ENCODE data around the gene TMEM237.
"Not testable (repeated sequence)": the region's sequence is repeated elsewhere in the genome, so short reads cannot be mapped to it uniquely, and the experiment has no call there.

Gene TMEM237

GRCh38 chr2:201674298-201674697 is 31.0 kb upstream of the TMEM237 start:
- Histone ChIP-seq H3K27ac (ENCODE audit: low read depth, low read length) (no peak overlapping the region), H3K4me3 (ENCODE audit: low read length) (no peak overlapping the region), H3K9me3 (ENCODE audit: control insufficient read depth, insufficient read depth, low read length) (no peaks in the 10 kb centered on the region), H3K9me2 (replicated peaks; ENCODE audit: control insufficient read depth, low read length) (no peaks in the 10 kb centered on the region), H3K4me1 (ENCODE audit: control insufficient read depth, low read length) (no peaks in the 10 kb centered on the region), H4K20me1 (ENCODE audit: control insufficient read depth, insufficient read depth, low read depth, low read length) (no peaks in the 10 kb centered on the region), H3K36me3 (ENCODE audit: control insufficient read depth, low read length) (no peaks in the 10 kb centered on the region), H3K4me2 (ENCODE audit: low read length) (no peak overlapping the region), H3F3A (ENCODE audit: control insufficient read depth, insufficient read depth) (no peaks in the 10 kb centered on the region), H3K27me3 (ENCODE audit: control insufficient read depth, low read length) (peaks cover under 1% of the 10 kb centered on the region; the same call in 1 of the 2 replicates), H3K79me2 (ENCODE audit: control insufficient read depth, low read length) (no peaks in the 10 kb centered on the region)
- no peak for TF ChIP-seq CTCF (IDR thresholded peaks at IDR 0.05; ENCODE audit: low read depth, low read length, poor library complexity, severe bottlenecking)
- no peak for TF ChIP-seq EZH2phosphoT487 (IDR thresholded peaks at IDR 0.05; ENCODE audit: borderline replicate concordance, low read length)

DNA sequence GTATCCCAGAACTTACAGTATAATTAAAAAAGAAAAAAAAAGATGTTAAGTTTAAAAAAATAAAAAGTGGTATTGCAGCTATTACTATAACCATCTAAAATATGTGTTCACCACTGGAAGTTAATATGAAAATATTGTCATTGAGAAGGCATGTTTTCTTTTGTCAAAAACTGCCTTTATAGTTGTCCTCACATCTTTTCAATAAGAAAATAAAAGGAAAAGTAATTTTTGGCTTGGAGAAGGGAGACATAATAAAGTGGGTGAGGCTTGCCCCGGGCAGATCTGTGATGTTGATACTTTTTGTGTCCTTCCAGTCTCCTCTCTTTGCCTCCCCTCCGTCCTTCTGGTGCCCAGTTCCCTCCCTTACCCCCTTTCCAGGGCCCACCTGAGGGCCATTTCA is 30.2 kb upstream of the TMEM237 start:
- Histone ChIP-seq H3K36me3 (ENCODE audit: control insufficient read depth, low read length) (no peaks in the 10 kb centered on the region), H3K9me2 (replicated peaks; ENCODE audit: control insufficient read depth, low read length) (no peaks in the 10 kb centered on the region), H3K27me3 (ENCODE audit: control insufficient read depth, low read length) (no peaks in the 10 kb centered on the region), H3K4me3 (ENCODE audit: low read length) (no peak overlapping the region), H3K27ac (ENCODE audit: low read depth, low read length) (no peak overlapping the region), H3K4me1 (ENCODE audit: control insufficient read depth, low read length) (no peaks in the 10 kb centered on the region), H4K20me1 (ENCODE audit: control insufficient read depth, insufficient read depth, low read depth, low read length) (no peaks in the 10 kb centered on the region), H3K4me2 (ENCODE audit: low read length) (no peak overlapping the region), H3F3A (ENCODE audit: control insufficient read depth, insufficient read depth) (no peaks in the 10 kb centered on the region), H3K9me3 (ENCODE audit: control insufficient read depth, insufficient read depth, low read length) (no peaks in the 10 kb centered on the region), H3K79me2 (ENCODE audit: control insufficient read depth, low read length) (no peaks in the 10 kb centered on the region)
- TF ChIP-seq CTCF (IDR thresholded peaks at IDR 0.05; ENCODE audit: low read depth, low read length, poor library complexity, severe bottlenecking) (no peak), EZH2phosphoT487 (IDR thresholded peaks at IDR 0.05; ENCODE audit: borderline replicate concordance, low read length) (no peak)

GRCh38 chr2:201671205-201671604 is 27.9 kb upstream of the TMEM237 start:
- H3K36me3 ChIP-seq (ENCODE audit: control insufficient read depth, low read length); H3F3A ChIP-seq (ENCODE audit: control insufficient read depth, insufficient read depth); H3K27me3 ChIP-seq (ENCODE audit: control insufficient read depth, low read length); H3K4me2 ChIP-seq (ENCODE audit: low read length); H3K9me2 ChIP-seq (replicated peaks; ENCODE audit: control insufficient read depth, low read length); H3K27ac ChIP-seq (ENCODE audit: low read depth, low read length); H3K4me1 ChIP-seq (ENCODE audit: control insufficient read depth, low read length); H4K20me1 ChIP-seq (ENCODE audit: control insufficient read depth, insufficient read depth, low read depth, low read length); H3K79me2 ChIP-seq (ENCODE audit: control insufficient read depth, low read length); H3K4me3 ChIP-seq (ENCODE audit: low read length); H3K9me3 ChIP-seq (ENCODE audit: control insufficient read depth, insufficient read depth, low read length): not testable (repeated sequence)

- no peak overlapping the region for H3K4me2 ChIP-seq (ENCODE audit: low read length)
- no peaks in the 10 kb centered on the region for H3K9me2 ChIP-seq (replicated peaks; ENCODE audit: control insufficient read depth, low read length)
- H3K79me2 ChIP-seq (ENCODE audit: control insufficient read depth, low read length) = no peaks in the 10 kb centered on the region
- no peaks in the 10 kb centered on the region for H3K27me3 ChIP-seq (ENCODE audit: control insufficient read depth, low read length)
- no peaks in the 10 kb centered on the region for H3K4me1 ChIP-seq (ENCODE audit: control insufficient read depth, low read length)
- H3K9me3 ChIP-seq (ENCODE audit: control insufficient read depth, insufficient read depth, low read length) = no peaks in the 10 kb centered on the region
- no peak overlapping the region for H3K27ac ChIP-seq (ENCODE audit: low read depth, low read length)
- no peak for TF ChIP-seq EZH2phosphoT487 (IDR thresholded peaks at IDR 0.05; ENCODE audit: borderline replicate concordance, low read length)
- no peak for TF ChIP-seq CTCF (IDR thresholded peaks at IDR 0.05; ENCODE audit: low read depth, low read length, poor library complexity, severe bottlenecking)
- no peaks in the 10 kb centered on the region for H3F3A ChIP-seq (ENCODE audit: control insufficient read depth, insufficient read depth)
- H3K36me3 ChIP-seq (ENCODE audit: control insufficient read depth, low read length) = no peaks in the 10 kb centered on the region
- no peak overlapping the region for H3K4me3 ChIP-seq (ENCODE audit: low read length)
- no peaks in the 10 kb centered on the region for H4K20me1 ChIP-seq (ENCODE audit: control insufficient read depth, insufficient read depth, low read depth, low read length)
These were observed 26.6 kb upstream of the TMEM237 start for GRCh38 chr2:201669865-201670264.
